ENCODE measurements around the gene KNDC1. TPM values are rescaled to one million over a fixed set of nuclear protein-coding genes. Genes with fewer than 3 reads are reported as not detected.

Gene KNDC1
- total and polyA plus RNA-seq, 2 experiments from 2014 or later, result 1.8 to 16.0 TPM

DNA sequence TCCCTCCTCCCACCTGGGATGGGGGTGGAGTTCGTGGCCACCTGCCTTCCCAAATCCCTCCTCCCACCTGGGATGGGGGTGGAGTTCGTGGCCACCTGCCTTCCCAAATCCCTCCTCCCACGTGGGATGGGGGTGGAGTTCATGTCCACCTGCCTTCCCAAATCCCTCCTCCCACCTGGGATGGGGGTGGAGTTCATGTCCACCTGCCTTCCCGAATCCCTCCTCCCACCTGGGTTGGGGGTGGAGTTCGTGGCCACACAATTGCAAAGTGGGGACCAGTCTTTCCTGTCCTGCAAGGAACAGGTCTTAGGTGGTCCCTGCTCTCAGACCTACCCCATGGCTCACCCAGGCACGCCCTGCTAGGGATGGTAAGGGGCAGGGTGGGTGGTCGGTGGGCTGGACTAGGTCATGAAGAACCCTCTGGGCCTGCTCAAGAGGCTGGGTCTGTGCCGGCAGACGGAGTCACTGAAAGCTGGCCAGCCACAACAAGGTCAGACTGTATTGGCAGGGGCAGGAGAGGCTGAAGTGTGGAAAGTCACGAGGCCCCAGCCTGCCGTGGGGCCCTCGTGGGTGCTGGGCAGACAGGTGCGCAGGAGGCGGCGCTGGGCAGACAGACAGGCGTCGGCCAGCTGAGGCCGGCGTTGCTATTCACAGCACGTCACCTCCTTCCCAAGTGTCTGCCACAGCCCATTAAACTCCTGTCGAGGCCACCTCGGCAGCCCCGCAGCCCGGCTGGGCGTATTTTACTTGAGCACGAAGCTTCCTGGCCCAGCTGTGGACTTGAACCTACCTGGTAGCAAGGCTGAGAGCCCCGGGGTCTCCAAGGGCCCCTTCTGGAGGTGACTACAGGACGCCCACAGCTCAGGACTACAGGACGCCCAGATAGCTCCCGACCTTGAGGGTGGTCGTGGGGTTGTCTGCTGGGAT lies 4.1 kb downstream of the KNDC1 start:
- TF ChIP-seq ZNF114 (CRISPR knock-in tag; IDR thresholded peaks at IDR 0.05) (no peak), EZH2phosphoT487 (IDR thresholded peaks at IDR 0.05; ENCODE audit: unreplicated experiment) (no peak), ZNF331 (CRISPR knock-in tag; IDR thresholded peaks at IDR 0.05; ENCODE audit: low read depth) (no peak), NANOG (IDR thresholded peaks at IDR 0.05; ENCODE audit: borderline replicate concordance) (no peak), EZH2 (IDR thresholded peaks at IDR 0.05; ENCODE audit: low read depth, unreplicated experiment) (no peak)
- TF ChIP-seq, protein P1, sequence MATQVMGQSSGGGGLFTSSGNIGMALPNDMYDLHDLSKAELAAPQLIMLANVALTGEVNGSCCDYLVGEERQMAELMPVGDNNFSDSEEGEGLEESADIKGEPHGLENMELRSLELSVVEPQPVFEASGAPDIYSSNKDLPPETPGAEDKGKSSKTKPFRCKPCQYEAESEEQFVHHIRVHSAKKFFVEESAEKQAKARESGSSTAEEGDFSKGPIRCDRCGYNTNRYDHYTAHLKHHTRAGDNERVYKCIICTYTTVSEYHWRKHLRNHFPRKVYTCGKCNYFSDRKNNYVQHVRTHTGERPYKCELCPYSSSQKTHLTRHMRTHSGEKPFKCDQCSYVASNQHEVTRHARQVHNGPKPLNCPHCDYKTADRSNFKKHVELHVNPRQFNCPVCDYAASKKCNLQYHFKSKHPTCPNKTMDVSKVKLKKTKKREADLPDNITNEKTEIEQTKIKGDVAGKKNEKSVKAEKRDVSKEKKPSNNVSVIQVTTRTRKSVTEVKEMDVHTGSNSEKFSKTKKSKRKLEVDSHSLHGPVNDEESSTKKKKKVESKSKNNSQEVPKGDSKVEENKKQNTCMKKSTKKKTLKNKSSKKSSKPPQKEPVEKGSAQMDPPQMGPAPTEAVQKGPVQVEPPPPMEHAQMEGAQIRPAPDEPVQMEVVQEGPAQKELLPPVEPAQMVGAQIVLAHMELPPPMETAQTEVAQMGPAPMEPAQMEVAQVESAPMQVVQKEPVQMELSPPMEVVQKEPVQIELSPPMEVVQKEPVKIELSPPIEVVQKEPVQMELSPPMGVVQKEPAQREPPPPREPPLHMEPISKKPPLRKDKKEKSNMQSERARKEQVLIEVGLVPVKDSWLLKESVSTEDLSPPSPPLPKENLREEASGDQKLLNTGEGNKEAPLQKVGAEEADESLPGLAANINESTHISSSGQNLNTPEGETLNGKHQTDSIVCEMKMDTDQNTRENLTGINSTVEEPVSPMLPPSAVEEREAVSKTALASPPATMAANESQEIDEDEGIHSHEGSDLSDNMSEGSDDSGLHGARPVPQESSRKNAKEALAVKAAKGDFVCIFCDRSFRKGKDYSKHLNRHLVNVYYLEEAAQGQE (IDR thresholded peaks at IDR 0.05; ENCODE audit: unreplicated experiment), result no peak
- TF ChIP-seq, protein P2, sequence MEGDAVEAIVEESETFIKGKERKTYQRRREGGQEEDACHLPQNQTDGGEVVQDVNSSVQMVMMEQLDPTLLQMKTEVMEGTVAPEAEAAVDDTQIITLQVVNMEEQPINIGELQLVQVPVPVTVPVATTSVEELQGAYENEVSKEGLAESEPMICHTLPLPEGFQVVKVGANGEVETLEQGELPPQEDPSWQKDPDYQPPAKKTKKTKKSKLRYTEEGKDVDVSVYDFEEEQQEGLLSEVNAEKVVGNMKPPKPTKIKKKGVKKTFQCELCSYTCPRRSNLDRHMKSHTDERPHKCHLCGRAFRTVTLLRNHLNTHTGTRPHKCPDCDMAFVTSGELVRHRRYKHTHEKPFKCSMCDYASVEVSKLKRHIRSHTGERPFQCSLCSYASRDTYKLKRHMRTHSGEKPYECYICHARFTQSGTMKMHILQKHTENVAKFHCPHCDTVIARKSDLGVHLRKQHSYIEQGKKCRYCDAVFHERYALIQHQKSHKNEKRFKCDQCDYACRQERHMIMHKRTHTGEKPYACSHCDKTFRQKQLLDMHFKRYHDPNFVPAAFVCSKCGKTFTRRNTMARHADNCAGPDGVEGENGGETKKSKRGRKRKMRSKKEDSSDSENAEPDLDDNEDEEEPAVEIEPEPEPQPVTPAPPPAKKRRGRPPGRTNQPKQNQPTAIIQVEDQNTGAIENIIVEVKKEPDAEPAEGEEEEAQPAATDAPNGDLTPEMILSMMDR (conservative IDR thresholded peaks at IDR 0.05; ENCODE audit: low read depth in 2 of 2), result no peak
- H3K9me2 ChIP-seq (ENCODE audit: insufficient read depth), result no peaks in the 10 kb centered on the region
- H3K9me3 Mint-ChIP-seq, result no peaks in the 10 kb centered on the region
- no peak overlapping the region for H3K27ac ChIP-seq (ENCODE audit: low read depth)
- no peak overlapping the region for H3K27ac Mint-ChIP-seq
- peaks cover 11% of the 10 kb centered on the region; the same call in 1 of the 3 replicates for H3K36me3 Mint-ChIP-seq (ENCODE audit: low read depth)
- no peaks in the 10 kb centered on the region for H4K20me1 ChIP-seq (replicated peaks; ENCODE audit: insufficient read depth)
- peaks cover 13% of the 10 kb centered on the region for H3K4me1 ChIP-seq (ENCODE audit: insufficient read depth)
- H3K27me3 Mint-ChIP-seq (ENCODE audit: insufficient read depth, low read depth, poor library complexity), result peaks cover 18% of the 10 kb centered on the region
- H3K4me3 ChIP-seq, result no peak overlapping the region
- ATAC-seq (no peak), DNase-seq (ENCODE audit: low spot score) (peak; percentile 44)
- H3K4me3 Mint-ChIP-seq, result no peak overlapping the region
- no peak overlapping the region for H2AFZ ChIP-seq
- peaks cover 15% of the 10 kb centered on the region for H3K4me1 Mint-ChIP-seq
- H3F3A ChIP-seq (replicated peaks; ENCODE audit: low read depth), result 0 out of 2 replicates have a peak, but pooled peaks cover under 1% of the 10 kb centered on the region
- H3K79me2 ChIP-seq (replicated peaks; ENCODE audit: insufficient read depth), result no peaks in the 10 kb centered on the region
- H3K36me3 ChIP-seq (ENCODE audit: insufficient read depth), result no peaks in the 10 kb centered on the region; the same call in 1 of the 2 replicates
- no peaks in the 10 kb centered on the region for H3K27me3 ChIP-seq (ENCODE audit: insufficient read depth)
- H3K4me2 ChIP-seq, result no peak overlapping the region

All from GM23338 (cell line).